Muscle layer of colon (tissue), 2 donors: ENCODE data around the gene MPHOSPH9.

ENCODE experiments used
- H3K27ac ChIP-seq: one replicate; pipeline ENCODE4 v1.7.0; 2013; ENCODE audit warnings: low read depth, mild to moderate bottlenecking, low read length, moderate library complexity
- H3K27me3 ChIP-seq, 2 donors: one replicate each; pipeline ENCODE4 v1.7.0; 2013; ENCODE audit warnings: low read length in 2 of 2, mild to moderate bottlenecking in 2 of 2; ENCODE audit not compliant: insufficient read depth in 2 of 2, control insufficient read depth in 1 of 2
- H3K36me3 ChIP-seq: one replicate; pipeline ENCODE4 v1.7.0; 2013; ENCODE audit warnings: mild to moderate bottlenecking, low read length; ENCODE audit not compliant: insufficient read depth
- H3K4me1 ChIP-seq: one replicate; pipeline ENCODE4 v1.7.0; 2013; ENCODE audit warnings: mild to moderate bottlenecking, low read length; ENCODE audit not compliant: insufficient read depth
- H3K4me3 ChIP-seq, 2 donors: one replicate each; pipeline ENCODE4 v1.7.0; 2013; ENCODE audit warnings: low read length in 2 of 2, low read depth in 1 of 2, mild to moderate bottlenecking in 1 of 2, moderate library complexity in 1 of 2
- H3K9ac ChIP-seq: one replicate; pipeline ENCODE4 v1.7.0; 2013; ENCODE audit warnings: low read length
- H3K9me3 ChIP-seq: one replicate; pipeline ENCODE4 v1.7.0; 2013; ENCODE audit warnings: mild to moderate bottlenecking, low read length
- donor health status: abdominal sarcoma.
- donor health status: Adenocarcinoma of cecum.

MPHOSPH9 gene

GRCh38 chr12:123142921-123143735 lies 89.8 kb downstream of the MPHOSPH9 start:
- no peak overlapping the region for H3K9ac ChIP-seq
- peak overlapping the region; percentile 57 for H3K27ac ChIP-seq

GRCh38 chr12:123142518-123142840 lies 90.5 kb downstream of the MPHOSPH9 start:
- Histone ChIP-seq H3K27ac (peak overlapping the region; percentile 83), H3K4me3 (no peak overlapping the region), H3K9me3 (no peaks in the 10 kb centered on the region), H3K4me1 (peaks cover 45% of the 10 kb centered on the region), H3K27me3 (no peaks in the 10 kb centered on the region), H3K36me3 (no peaks in the 10 kb centered on the region), H3K9ac (no peak overlapping the region)

More at GRCh38 chr12:123142921-123143735, 89.8 kb downstream of the MPHOSPH9 start:
- Histone ChIP-seq H3K9me3 (no peaks in the 10 kb centered on the region), H3K36me3 (no peaks in the 10 kb centered on the region), H3K4me3 (no peak overlapping the region), H3K4me1 (peaks cover 45% of the 10 kb centered on the region), H3K27me3 (no peaks in the 10 kb centered on the region)

GRCh38 chr12:123141615-123142517 lies 91.1 kb downstream of the MPHOSPH9 start:
- Histone ChIP-seq H3K4me3 (no peak overlapping the region), H3K9ac (no peak overlapping the region), H3K36me3 (no peaks in the 10 kb centered on the region), H3K27me3 (no peaks in the 10 kb centered on the region), H3K27ac (peak overlapping the region; percentile 83), H3K4me1 (peaks cover 45% of the 10 kb centered on the region), H3K9me3 (no peaks in the 10 kb centered on the region)

GRCh38 chr12:123140676-123141614 lies 92.0 kb downstream of the MPHOSPH9 start:
- no peak overlapping the region for H3K4me3 ChIP-seq
- no peaks in the 10 kb centered on the region for H3K27me3 ChIP-seq
- H3K9ac ChIP-seq, result no peak overlapping the region
- peak overlapping the region; percentile 83 for H3K27ac ChIP-seq
- peaks cover 45% of the 10 kb centered on the region for H3K4me1 ChIP-seq
- no peaks in the 10 kb centered on the region for H3K36me3 ChIP-seq
- no peaks in the 10 kb centered on the region for H3K9me3 ChIP-seq

GRCh38 chr12:123139926-123140675 lies 92.8 kb downstream of the MPHOSPH9 start:
- H3K4me3 ChIP-seq, result no peak overlapping the region
- H3K4me1 ChIP-seq, result peaks cover 45% of the 10 kb centered on the region
- H3K9me3 ChIP-seq, result no peaks in the 10 kb centered on the region
- no peaks in the 10 kb centered on the region for H3K27me3 ChIP-seq
- no peak overlapping the region for H3K9ac ChIP-seq
- H3K27ac ChIP-seq, result peak overlapping the region; percentile 83
- H3K36me3 ChIP-seq, result no peaks in the 10 kb centered on the region

GRCh38 chr12:123135688-123136087 lies 97.3 kb downstream of the MPHOSPH9 start:
- H3K9ac ChIP-seq, result no peak overlapping the region
- H3K27me3 ChIP-seq, result no peaks in the 10 kb centered on the region
- H3K4me1 ChIP-seq, result peaks cover 35% of the 10 kb centered on the region
- no peak overlapping the region for H3K27ac ChIP-seq
- H3K4me3 ChIP-seq, result no peak overlapping the region
- no peaks in the 10 kb centered on the region for H3K9me3 ChIP-seq
- peaks cover 8% of the 10 kb centered on the region for H3K36me3 ChIP-seq

GRCh38 chr12:123134826-123135225 lies 98.1 kb downstream of the MPHOSPH9 start:
- Histone ChIP-seq H3K36me3 (peaks cover 8% of the 10 kb centered on the region), H3K9me3 (no peaks in the 10 kb centered on the region), H3K9ac (no peak overlapping the region), H3K4me3 (no peak overlapping the region), H3K27me3 (no peaks in the 10 kb centered on the region), H3K27ac (no peak overlapping the region), H3K4me1 (peaks cover 26% of the 10 kb centered on the region)

- no peak overlapping the region for H3K27ac ChIP-seq
- no peaks in the 10 kb centered on the region for H3K27me3 ChIP-seq
- H3K4me1 ChIP-seq, result peaks cover 21% of the 10 kb centered on the region
- peaks cover 8% of the 10 kb centered on the region for H3K36me3 ChIP-seq
- H3K4me3 ChIP-seq, result no peak overlapping the region
- H3K9ac ChIP-seq, result no peak overlapping the region
- no peaks in the 10 kb centered on the region for H3K9me3 ChIP-seq
Measured at GRCh38 chr12:123134271-123134671, 98.7 kb downstream of the MPHOSPH9 start.

- Histone ChIP-seq H3K9me3 (no peaks in the 10 kb centered on the region), H3K9ac (no peak overlapping the region), H3K27me3 (no peaks in the 10 kb centered on the region), H3K27ac (no peak overlapping the region), H3K4me3 (no peak overlapping the region), H3K36me3 (peaks cover 8% of the 10 kb centered on the region), H3K4me1 (peaks cover 21% of the 10 kb centered on the region)
Measured at GRCh38 chr12:123133701-123134100, 99.2 kb downstream of the MPHOSPH9 start.

GRCh38 chr12:123132951-123133619 lies 99.9 kb downstream of the MPHOSPH9 start:
- H3K27ac ChIP-seq, result no peak overlapping the region
- no peak overlapping the region for H3K9ac ChIP-seq
- no peak overlapping the region for H3K4me3 ChIP-seq
- peaks cover 21% of the 10 kb centered on the region for H3K4me1 ChIP-seq
- H3K9me3 ChIP-seq, result no peaks in the 10 kb centered on the region
- no peaks in the 10 kb centered on the region for H3K27me3 ChIP-seq
- H3K36me3 ChIP-seq, result peaks cover 8% of the 10 kb centered on the region
